KMS-11 (cell line): ENCODE data around the gene PRCD.
"Not testable (repeated sequence)": the region's sequence is repeated elsewhere in the genome, so short reads cannot be mapped to it uniquely, and the experiment has no call there.

Experiments
- H2AFZ ChIP-seq: fragments of 200-600 bp; sonication (generic); 2 replicates; pipeline ENCODE4 v1.6.1; 2016; ENCODE audit warnings: antibody characterized with exemption, mixed run types, low read depth
- H3K27ac ChIP-seq: fragments of 200-600 bp; sonication (generic); 2 replicates; pipeline ENCODE4 v1.6.1; 2016; ENCODE audit warnings: mild to moderate bottlenecking, mixed run types
- H3K27me3 ChIP-seq: fragments of 200-600 bp; sonication (generic); 2 replicates; pipeline ENCODE4 v1.6.1; 2017; ENCODE audit warnings: mild to moderate bottlenecking, low read depth, mixed run types, moderate library complexity; ENCODE audit not compliant: insufficient read depth
- H3K36me3 ChIP-seq: fragments of 200-600 bp; sonication (generic); 2 replicates; pipeline ENCODE4 v1.6.1; 2017; ENCODE audit warnings: mild to moderate bottlenecking, mixed run types; ENCODE audit not compliant: insufficient read depth
- H3K4me1 ChIP-seq: fragments of 200-600 bp; sonication (generic); 2 replicates; pipeline ENCODE4 v1.6.1; 2016; ENCODE audit warnings: mild to moderate bottlenecking, low read depth, mixed run types; ENCODE audit not compliant: poor library complexity, severe bottlenecking
- H3K4me2 ChIP-seq: fragments of 200-600 bp; sonication (generic); 2 replicates; pipeline ENCODE4 v1.7.0; 2016; ENCODE audit warnings: mild to moderate bottlenecking, mixed run types
- H3K4me3 ChIP-seq: fragments of 200-600 bp; sonication (generic); IDR thresholded peaks from 2 replicates; pipeline ENCODE4 v1.6.1; 2017; ENCODE audit warnings: low read depth, low read length, mixed read lengths; ENCODE audit not compliant: insufficient read depth
- H3K79me2 ChIP-seq: fragments of 200-600 bp; sonication (generic); 2 replicates; pipeline ENCODE4 v1.6.1; 2016; ENCODE audit warnings: low read depth, mixed run types; ENCODE audit not compliant: insufficient read depth
- H3K9ac ChIP-seq: fragments of 200-600 bp; sonication (generic); 2 replicates; pipeline ENCODE4 v1.6.1; 2016; ENCODE audit warnings: mild to moderate bottlenecking, mixed run types
- H4K20me1 ChIP-seq: fragments of 200-600 bp; sonication (generic); 2 replicates; pipeline ENCODE4 v1.6.1; 2016; ENCODE audit warnings: mild to moderate bottlenecking, mixed run types; ENCODE audit not compliant: insufficient read depth
- TF ChIP-seq, protein P1 (sequence below): fragments of 200-600 bp; sonication (generic); conservative IDR thresholded peaks from 2 replicates; pipeline ENCODE4 v1.6.1; 2017; ENCODE audit warnings: low read depth, mild to moderate bottlenecking, antibody characterized with exemption, low read length, moderate library complexity, mixed read lengths

PRCD gene

DNA sequence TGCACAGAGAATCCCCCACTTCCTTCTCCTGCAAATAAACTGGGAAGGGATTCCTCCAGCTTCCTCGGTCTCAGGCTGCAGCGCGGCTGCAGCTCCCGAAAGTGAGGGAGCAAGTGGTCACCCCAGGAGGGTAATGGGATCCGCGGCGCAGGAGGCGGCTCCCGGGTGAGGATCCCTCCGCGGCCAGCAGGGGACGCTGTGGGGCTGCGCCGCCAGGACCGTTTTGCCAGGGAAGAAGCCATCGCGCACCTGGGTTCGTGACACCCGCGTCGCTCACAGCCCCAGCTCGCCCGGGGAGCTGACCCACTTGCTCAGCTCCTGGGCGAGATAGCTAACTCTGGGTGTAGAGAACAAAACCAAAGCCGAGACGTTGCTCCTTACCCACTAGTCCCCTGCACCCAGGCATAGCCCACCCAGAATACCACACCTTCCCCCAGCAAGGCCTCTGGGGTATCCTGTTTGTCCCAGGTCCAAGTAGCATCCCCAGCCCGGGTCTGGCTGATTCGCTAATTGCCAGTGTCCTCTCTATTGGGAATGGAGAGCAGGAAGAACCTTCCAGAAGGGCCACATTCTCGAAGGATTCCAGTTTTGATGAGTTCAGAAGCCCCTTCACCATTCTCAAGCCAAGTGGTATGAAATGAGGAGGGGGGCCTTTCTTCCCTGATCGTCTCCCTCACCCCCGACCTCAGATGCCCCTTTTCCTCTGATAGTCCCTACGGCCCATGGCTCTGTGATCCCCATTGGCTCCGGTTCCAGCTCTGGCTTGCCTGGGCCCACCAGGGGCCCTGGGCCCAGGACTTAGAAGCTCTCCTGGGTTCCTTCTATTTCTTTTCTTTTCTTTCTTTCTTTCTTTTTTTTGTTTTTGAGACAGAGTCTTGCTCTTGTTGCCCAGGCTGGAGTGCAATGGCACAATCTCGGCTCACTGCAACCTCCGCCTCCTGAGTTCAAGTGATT, 16.5 kb upstream of the PRCD start:
- Histone ChIP-seq H3K27me3 (peaks cover 62% of the 10 kb centered on the region), H3K36me3 (no peaks in the 10 kb centered on the region), H3K4me1 (peaks cover 4% of the 10 kb centered on the region), H3K4me3 (no peak overlapping the region), H3K4me2 (peak overlapping the region; percentile 47; the same call in 1 of the 2 replicates), H3K9ac (no peak overlapping the region), H3K27ac (no peak overlapping the region), H2AFZ (peak overlapping the region; percentile 21; the same call in 1 of the 2 replicates), H3K79me2 (no peaks in the 10 kb centered on the region), H4K20me1 (no peaks in the 10 kb centered on the region)
- TF ChIP-seq, protein P1, sequence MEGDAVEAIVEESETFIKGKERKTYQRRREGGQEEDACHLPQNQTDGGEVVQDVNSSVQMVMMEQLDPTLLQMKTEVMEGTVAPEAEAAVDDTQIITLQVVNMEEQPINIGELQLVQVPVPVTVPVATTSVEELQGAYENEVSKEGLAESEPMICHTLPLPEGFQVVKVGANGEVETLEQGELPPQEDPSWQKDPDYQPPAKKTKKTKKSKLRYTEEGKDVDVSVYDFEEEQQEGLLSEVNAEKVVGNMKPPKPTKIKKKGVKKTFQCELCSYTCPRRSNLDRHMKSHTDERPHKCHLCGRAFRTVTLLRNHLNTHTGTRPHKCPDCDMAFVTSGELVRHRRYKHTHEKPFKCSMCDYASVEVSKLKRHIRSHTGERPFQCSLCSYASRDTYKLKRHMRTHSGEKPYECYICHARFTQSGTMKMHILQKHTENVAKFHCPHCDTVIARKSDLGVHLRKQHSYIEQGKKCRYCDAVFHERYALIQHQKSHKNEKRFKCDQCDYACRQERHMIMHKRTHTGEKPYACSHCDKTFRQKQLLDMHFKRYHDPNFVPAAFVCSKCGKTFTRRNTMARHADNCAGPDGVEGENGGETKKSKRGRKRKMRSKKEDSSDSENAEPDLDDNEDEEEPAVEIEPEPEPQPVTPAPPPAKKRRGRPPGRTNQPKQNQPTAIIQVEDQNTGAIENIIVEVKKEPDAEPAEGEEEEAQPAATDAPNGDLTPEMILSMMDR = peak; percentile 99

DNA sequence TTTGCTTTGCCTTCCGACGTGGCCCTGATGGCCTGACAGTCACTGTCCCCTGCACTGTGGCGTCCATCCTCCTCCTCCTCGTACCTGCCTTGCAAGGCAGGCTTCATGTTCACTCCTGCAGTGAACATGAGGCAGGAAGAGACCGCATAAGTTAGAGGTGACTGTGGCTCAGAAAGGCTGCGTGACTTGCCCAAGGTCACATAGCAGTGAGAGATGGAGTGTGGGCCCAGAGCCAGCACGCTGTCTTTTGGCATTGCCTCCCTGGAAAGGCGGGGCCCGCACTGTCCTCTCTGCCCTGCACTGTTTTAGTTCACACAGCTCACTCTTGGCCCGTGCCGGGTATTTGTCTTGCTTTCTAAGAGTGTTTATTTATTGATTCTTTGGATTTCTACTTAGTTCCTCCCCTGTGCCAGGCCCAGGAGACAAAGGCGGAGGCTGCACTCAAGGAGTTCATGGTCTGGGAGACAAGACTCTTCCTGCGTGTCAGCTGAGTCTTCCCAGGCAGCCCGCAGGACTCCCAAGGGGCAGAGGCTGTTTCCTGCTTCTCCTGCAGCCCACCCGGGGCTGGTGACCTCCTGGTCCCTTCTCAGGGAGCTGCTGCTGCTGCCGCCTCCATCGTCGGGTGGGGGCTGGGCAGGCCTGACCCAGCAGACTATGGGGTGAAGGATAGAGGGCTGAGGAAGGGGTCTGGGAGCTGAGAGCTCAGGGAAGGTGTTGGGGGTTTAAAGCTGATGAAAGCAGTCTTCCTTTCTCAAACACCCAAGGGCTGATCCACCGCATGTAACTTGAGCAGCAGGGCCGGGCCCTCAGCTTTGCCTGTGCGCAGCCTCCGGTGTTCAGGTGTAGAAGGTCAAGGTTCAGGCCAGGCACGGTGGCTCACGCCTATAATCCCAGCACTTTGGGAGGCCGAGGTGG, 15.0 kb upstream of the PRCD start:
- Histone ChIP-seq H3K27ac (no peak overlapping the region), H3K79me2 (no peaks in the 10 kb centered on the region), H3K9ac (no peak overlapping the region), H2AFZ (no peak overlapping the region), H3K4me2 (no peak overlapping the region), H3K4me1 (peaks cover 4% of the 10 kb centered on the region), H3K27me3 (peaks cover 55% of the 10 kb centered on the region), H3K36me3 (no peaks in the 10 kb centered on the region), H4K20me1 (no peaks in the 10 kb centered on the region), H3K4me3 (no peak overlapping the region)
- TF ChIP-seq, protein P1 = no peak

DNA sequence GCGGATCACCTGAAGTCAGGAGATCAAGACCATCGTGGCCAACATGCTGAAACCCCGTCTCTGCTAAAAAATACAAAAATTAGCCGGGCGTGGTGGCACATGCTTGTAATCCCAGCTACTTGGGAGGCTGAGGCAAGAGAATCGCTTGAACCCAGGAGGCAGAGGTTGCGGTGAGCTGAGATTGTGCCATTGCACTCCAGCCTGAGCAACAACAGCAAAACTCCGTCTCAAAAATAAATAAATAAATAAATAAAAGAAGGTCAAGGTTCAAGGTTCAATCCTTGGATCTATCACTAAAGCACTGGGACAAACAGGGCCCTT, 14.4 kb upstream of the PRCD start:
- not testable (repeated sequence) for H3K4me1 ChIP-seq, H3K4me3 ChIP-seq, H3K27ac ChIP-seq, H3K36me3 ChIP-seq, H4K20me1 ChIP-seq, H3K9ac ChIP-seq, H2AFZ ChIP-seq, H3K79me2 ChIP-seq, H3K4me2 ChIP-seq
- peaks cover 55% of the 10 kb centered on the region for H3K27me3 ChIP-seq

DNA sequence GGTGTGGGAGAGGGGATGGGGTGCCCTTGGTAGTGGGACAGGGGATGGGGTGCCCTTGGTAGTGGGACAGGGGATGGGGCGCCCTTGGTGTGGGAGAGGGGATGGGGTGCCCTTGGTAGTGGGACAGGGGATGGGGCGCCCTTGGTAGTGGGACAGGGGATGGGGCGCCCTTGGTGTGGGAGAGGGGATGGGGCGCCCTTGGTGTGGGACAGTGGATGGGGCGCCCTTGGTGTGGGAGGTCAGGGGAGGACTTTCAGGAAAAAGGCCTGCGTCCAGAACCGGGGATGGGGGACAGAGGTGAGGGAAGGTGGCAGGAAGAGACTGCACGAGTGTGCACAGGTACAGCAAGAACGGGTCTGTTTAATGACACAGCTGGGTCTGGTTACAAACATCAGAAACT, 12.8 kb upstream of the PRCD start:
- not testable (repeated sequence) for H3K36me3 ChIP-seq, H3K4me3 ChIP-seq, H4K20me1 ChIP-seq, H3K4me1 ChIP-seq, H3K79me2 ChIP-seq, H3K27ac ChIP-seq, H3K9ac ChIP-seq, H2AFZ ChIP-seq, H3K4me2 ChIP-seq
- H3K27me3 ChIP-seq = peaks cover 42% of the 10 kb centered on the region; the same call in 1 of the 2 replicates

DNA sequence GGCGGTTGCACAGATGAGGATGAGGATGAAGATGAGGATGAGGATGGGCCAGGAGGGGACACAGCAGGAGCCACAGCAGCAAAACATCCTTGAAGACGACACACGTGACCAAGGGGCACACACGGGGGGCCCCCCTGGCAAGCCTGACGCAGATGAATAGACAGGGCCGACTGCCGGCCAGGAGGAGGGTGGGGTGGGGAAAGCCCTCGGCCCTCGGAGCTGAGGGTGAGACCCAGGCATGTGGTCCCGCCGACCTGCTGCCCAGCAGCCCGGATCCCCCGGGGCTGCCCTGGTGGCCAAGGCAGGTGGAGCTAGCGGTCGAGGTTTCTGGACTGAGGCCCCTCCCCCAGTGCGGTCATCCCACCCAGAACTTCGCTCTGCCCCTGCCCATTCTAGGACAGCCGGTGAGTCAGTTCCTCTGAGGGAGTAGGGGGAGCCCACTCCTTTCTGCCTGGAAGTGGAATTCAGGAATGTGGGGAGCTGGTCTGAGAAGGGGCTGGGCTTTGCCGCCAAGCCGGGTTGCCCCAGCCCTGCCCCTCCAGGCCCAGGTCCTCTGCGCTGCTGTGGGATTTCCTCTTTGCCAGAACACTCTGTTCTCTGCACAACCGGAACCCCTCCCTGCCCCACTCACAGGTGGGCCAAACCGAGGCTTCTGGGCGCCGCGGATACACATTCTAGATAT, 12.3 kb upstream of the PRCD start:
- no peaks in the 10 kb centered on the region for H3K36me3 ChIP-seq
- H3K4me3 ChIP-seq = no peak overlapping the region
- H3K27ac ChIP-seq = no peak overlapping the region
- TF ChIP-seq, protein P1 = no peak
- no peak overlapping the region for H3K9ac ChIP-seq
- no peaks in the 10 kb centered on the region for H4K20me1 ChIP-seq
- peaks cover 40% of the 10 kb centered on the region; the same call in 1 of the 2 replicates for H3K27me3 ChIP-seq
- no peak overlapping the region for H2AFZ ChIP-seq
- H3K4me1 ChIP-seq = peaks cover 4% of the 10 kb centered on the region
- no peak overlapping the region for H3K4me2 ChIP-seq
- no peaks in the 10 kb centered on the region for H3K79me2 ChIP-seq
